ENCODE measurements around the gene USP35.

- TF ChIP-seq CTCF (IDR thresholded peaks at IDR 0.05 in 4 of 5, conservative IDR thresholded peaks at IDR 0.05 in 1 of 5) (no peak), POLR2A (IDR thresholded peaks at IDR 0.05) (no peak)
Observed at GRCh38 chr11:78205256-78205655, 16.5 kb downstream of the USP35 start.
